ENCODE data around the gene PRKCA. TPM values are rescaled to one million over a fixed set of nuclear protein-coding genes. Genes with fewer than 3 reads are reported as not detected.
"Not testable (repeated sequence)": the region's sequence is repeated elsewhere in the genome, so short reads cannot be mapped to it uniquely, and the experiment has no call there.

Gene PRKCA
- total and polyA plus RNA-seq, 2 donors: 15.6 to 24.4 TPM

- Histone ChIP-seq H3K36me3 (ENCODE audit: insufficient read depth) (no peaks in the 10 kb centered on the region), H3K27ac (ENCODE audit: low read depth) (no peak overlapping the region), H3K4me3 (ENCODE audit: low read depth, low read length) (no peak overlapping the region), H3K4me1 (ENCODE audit: insufficient read depth) (no peaks in the 10 kb centered on the region)
- 91% methylated on average over 2 of the region's 2 CpGs for WGBS
- DNase-seq (ENCODE audit: extremely low spot score): no peak
Observed at GRCh38 chr17:66355510-66355909, 53.1 kb downstream of the PRKCA start.

GRCh38 chr17:66357037-66357436 lies 54.6 kb downstream of the PRKCA start:
- 98% methylated on average over 2 of the region's 2 CpGs for WGBS
- no peak for DNase-seq (ENCODE audit: extremely low spot score)
- Histone ChIP-seq H3K4me3 (ENCODE audit: low read depth, low read length) (no peak overlapping the region), H3K36me3 (ENCODE audit: insufficient read depth) (no peaks in the 10 kb centered on the region), H3K27ac (ENCODE audit: low read depth) (no peak overlapping the region), H3K4me1 (ENCODE audit: insufficient read depth) (no peaks in the 10 kb centered on the region)

GRCh38 chr17:66359351-66359750 lies 56.9 kb downstream of the PRKCA start:
- Histone ChIP-seq H3K4me3 (ENCODE audit: low read depth, low read length) (no peak overlapping the region), H3K4me1 (ENCODE audit: insufficient read depth) (no peaks in the 10 kb centered on the region), H3K27ac (ENCODE audit: low read depth) (no peak overlapping the region), H3K36me3 (ENCODE audit: insufficient read depth) (no peaks in the 10 kb centered on the region)
- 48% methylated on average over 2 of the region's 2 CpGs for WGBS
- no peak for DNase-seq (ENCODE audit: extremely low spot score)

- not testable (repeated sequence) for H3K36me3 ChIP-seq (ENCODE audit: insufficient read depth); H3K4me1 ChIP-seq (ENCODE audit: insufficient read depth); DNase-seq (ENCODE audit: extremely low spot score); H3K4me3 ChIP-seq (ENCODE audit: low read depth, low read length); H3K27ac ChIP-seq (ENCODE audit: low read depth)
- 95% methylated on average over 12 of the region's 12 CpGs for WGBS
Observed at GRCh38 chr17:66360961-66361565, 58.6 kb downstream of the PRKCA start.

GRCh38 chr17:66364508-66364907 lies 62.1 kb downstream of the PRKCA start:
- Histone ChIP-seq H3K36me3 (ENCODE audit: insufficient read depth) (no peaks in the 10 kb centered on the region), H3K4me1 (ENCODE audit: insufficient read depth) (no peaks in the 10 kb centered on the region), H3K27ac (ENCODE audit: low read depth) (no peak overlapping the region), H3K4me3 (ENCODE audit: low read depth, low read length) (no peak overlapping the region)
- WGBS: 98% methylated on average over 10 of the region's 10 CpGs
- DNase-seq (ENCODE audit: extremely low spot score): no peak

GRCh38 chr17:66364990-66365490 lies 62.6 kb downstream of the PRKCA start:
- WGBS: 51% methylated on average over 4 of the region's 4 CpGs
- Histone ChIP-seq H3K4me3 (ENCODE audit: low read depth, low read length) (no peak overlapping the region), H3K4me1 (ENCODE audit: insufficient read depth) (no peaks in the 10 kb centered on the region), H3K27ac (ENCODE audit: low read depth) (no peak overlapping the region), H3K36me3 (ENCODE audit: insufficient read depth) (no peaks in the 10 kb centered on the region)
- no peak for DNase-seq (ENCODE audit: extremely low spot score)

- DNase-seq (ENCODE audit: extremely low spot score): no peak
- no peaks in the 10 kb centered on the region for H3K4me1 ChIP-seq (ENCODE audit: insufficient read depth)
- no peak overlapping the region for H3K27ac ChIP-seq (ENCODE audit: low read depth)
- 75% methylated on average over 2 of the region's 2 CpGs for WGBS
- no peak overlapping the region for H3K4me3 ChIP-seq (ENCODE audit: low read depth, low read length)
- H3K36me3 ChIP-seq (ENCODE audit: insufficient read depth): no peaks in the 10 kb centered on the region
Observed at GRCh38 chr17:66365903-66366302, 63.5 kb downstream of the PRKCA start.

GRCh38 chr17:66367107-66367506 lies 64.7 kb downstream of the PRKCA start:
- Histone ChIP-seq H3K4me3 (ENCODE audit: low read depth, low read length) (no peak overlapping the region), H3K36me3 (ENCODE audit: insufficient read depth) (no peaks in the 10 kb centered on the region), H3K4me1 (ENCODE audit: insufficient read depth) (no peaks in the 10 kb centered on the region), H3K27ac (ENCODE audit: low read depth) (no peak overlapping the region)
- WGBS: 81% methylated on average over 2 of the region's 2 CpGs
- DNase-seq (ENCODE audit: extremely low spot score): no peak

GRCh38 chr17:66369830-66370229 lies 67.4 kb downstream of the PRKCA start:
- no peak for DNase-seq (ENCODE audit: extremely low spot score)
- Histone ChIP-seq H3K27ac (ENCODE audit: low read depth) (no peak overlapping the region), H3K4me1 (ENCODE audit: insufficient read depth) (no peaks in the 10 kb centered on the region), H3K36me3 (ENCODE audit: insufficient read depth) (no peaks in the 10 kb centered on the region), H3K4me3 (ENCODE audit: low read depth, low read length) (no peak overlapping the region)
- 90% methylated on average over 4 of the region's 4 CpGs for WGBS

GRCh38 chr17:66371561-66371960 lies 69.1 kb downstream of the PRKCA start:
- Histone ChIP-seq H3K36me3 (ENCODE audit: insufficient read depth) (no peaks in the 10 kb centered on the region), H3K27ac (ENCODE audit: low read depth) (no peak overlapping the region), H3K4me1 (ENCODE audit: insufficient read depth) (no peaks in the 10 kb centered on the region), H3K4me3 (ENCODE audit: low read depth, low read length) (no peak overlapping the region)
- DNase-seq (ENCODE audit: extremely low spot score): no peak
- 98% methylated on average over 7 of the region's 7 CpGs for WGBS

GRCh38 chr17:66372182-66372581 lies 69.8 kb downstream of the PRKCA start:
- no peak overlapping the region for H3K4me3 ChIP-seq (ENCODE audit: low read depth, low read length)
- WGBS: 93% methylated on average over 5 of the region's 5 CpGs
- H3K36me3 ChIP-seq (ENCODE audit: insufficient read depth): no peaks in the 10 kb centered on the region
- no peaks in the 10 kb centered on the region for H3K4me1 ChIP-seq (ENCODE audit: insufficient read depth)
- H3K27ac ChIP-seq (ENCODE audit: low read depth): no peak overlapping the region
- no peak for DNase-seq (ENCODE audit: extremely low spot score)

- Histone ChIP-seq H3K4me3 (ENCODE audit: low read depth, low read length) (no peak overlapping the region), H3K36me3 (ENCODE audit: insufficient read depth) (no peaks in the 10 kb centered on the region), H3K27ac (ENCODE audit: low read depth) (no peak overlapping the region), H3K4me1 (ENCODE audit: insufficient read depth) (no peaks in the 10 kb centered on the region)
- no peak for DNase-seq (ENCODE audit: extremely low spot score)
- WGBS: 85% methylated on average over 3 of the region's 3 CpGs
Observed at GRCh38 chr17:66373079-66373478, 70.7 kb downstream of the PRKCA start.

GRCh38 chr17:66373944-66374817 lies 71.8 kb downstream of the PRKCA start:
- no peaks in the 10 kb centered on the region for H3K36me3 ChIP-seq (ENCODE audit: insufficient read depth)
- H3K27ac ChIP-seq (ENCODE audit: low read depth): no peak overlapping the region
- H3K4me1 ChIP-seq (ENCODE audit: insufficient read depth): no peaks in the 10 kb centered on the region
- H3K4me3 ChIP-seq (ENCODE audit: low read depth, low read length): no peak overlapping the region
- 77% methylated on average over 18 of the region's 18 CpGs for WGBS
- no peak for DNase-seq (ENCODE audit: extremely low spot score)

- H3K27ac ChIP-seq (ENCODE audit: low read depth): no peak overlapping the region
- H3K36me3 ChIP-seq (ENCODE audit: insufficient read depth): no peaks in the 10 kb centered on the region
- no peak for DNase-seq (ENCODE audit: extremely low spot score)
- WGBS: 86% methylated on average over 8 of the region's 8 CpGs
- no peaks in the 10 kb centered on the region for H3K4me1 ChIP-seq (ENCODE audit: insufficient read depth)
- H3K4me3 ChIP-seq (ENCODE audit: low read depth, low read length): no peak overlapping the region
Observed at GRCh38 chr17:66375121-66375520, 72.7 kb downstream of the PRKCA start.
